HL-60/S4 (cell line): ENCODE results near the gene S100A14.

Experiments used
- in situ Hi-C: fragments of 300-500 bp; cut with MboI; formaldehyde crosslinking; loops from 2 replicates; pipeline ENCODE4 v1.14.3; 2022; ENCODE audit warnings: low sequenced_read_pairs

Gene S100A14

GRCh38 chr1:153617663-153618062 lies 1.5 kb upstream of the S100A14 start:
- in situ Hi-C loops, result no loop called here

- in situ Hi-C loops, result no loop called here
Observed at GRCh38 chr1:153616917-153617311, 789 bp upstream of the S100A14 start.

GRCh38 chr1:153615406-153615805 lies 719 bp downstream of the S100A14 start:
- in situ Hi-C loops, result no loop called here

- in situ Hi-C loops, result no loop called here
Observed at GRCh38 chr1:153614906-153615305, 1.2 kb downstream of the S100A14 start.

GRCh38 chr1:153614189-153614900 lies 1.8 kb downstream of the S100A14 start:
- in situ Hi-C loops, result no loop called here

- in situ Hi-C loops, result no loop called here
Observed at GRCh38 chr1:153613406-153613805, 2.7 kb downstream of the S100A14 start.

GRCh38 chr1:153612755-153613331 lies 3.3 kb downstream of the S100A14 start, which contains the start of gene S100A16:
Gene S100A16, minus strand, starts transcription at chr1:153613137. Its CDS starts 4,986 bp downstream, at chr1:153608151.
- in situ Hi-C loops, result no loop called here

- in situ Hi-C loops, result no loop called here
Observed at GRCh38 chr1:153612111-153612754, 3.9 kb downstream of the S100A14 start.

- in situ Hi-C loops, result no loop called here
Observed at GRCh38 chr1:153611356-153611755, 4.8 kb downstream of the S100A14 start.

GRCh38 chr1:153610811-153611301 lies 5.3 kb downstream of the S100A14 start:
- in situ Hi-C loops, result no loop called here

GRCh38 chr1:153610334-153610733 lies 5.8 kb downstream of the S100A14 start:
- in situ Hi-C loops, result no loop called here

GRCh38 chr1:153609585-153609907 lies 6.6 kb downstream of the S100A14 start:
- in situ Hi-C loops, result no loop called here

GRCh38 chr1:153608742-153609584 lies 7.2 kb downstream of the S100A14 start:
- in situ Hi-C loops, result no loop called here

GRCh38 chr1:153608089-153608682 lies 7.9 kb downstream of the S100A14 start:
- in situ Hi-C loops, result no loop called here

GRCh38 chr1:153607381-153607780 lies 8.7 kb downstream of the S100A14 start:
- in situ Hi-C loops, result no loop called here

GRCh38 chr1:153606194-153606593 lies 9.9 kb downstream of the S100A14 start:
- in situ Hi-C loops, result no loop called here

GRCh38 chr1:153602749-153603148 lies 13.4 kb downstream of the S100A14 start:
- in situ Hi-C loops, result no loop called here

GRCh38 chr1:153599847-153600246 lies 16.3 kb downstream of the S100A14 start:
- in situ Hi-C loops, result no loop called here

- in situ Hi-C loops, result no loop called here
Observed at GRCh38 chr1:153598309-153599172, 17.6 kb downstream of the S100A14 start.

GRCh38 chr1:153597206-153597605 lies 18.9 kb downstream of the S100A14 start:
- in situ Hi-C loops, result no loop called here
